ENCODE data around the gene C8A. TPM values are rescaled to one million over a fixed set of nuclear protein-coding genes. Genes with fewer than 3 reads are reported as not detected.

C8A gene
- total and polyA plus RNA-seq, 2 of the 13 experiments (the other 11 are each of a cell fraction or from before 2014, with no cell fraction given), result 10.5 to 15.0 TPM

- intact Hi-C loops (cut with micrococcal nuclease; ENCODE audit: unreplicated experiment) (no loop called here), in situ Hi-C loops (cut with HindIII; ENCODE audit: extremely low pct_ligation_motif_present, low pct_unique_long_range_greater_than_20kb) (loop anchor here (5.0 to 25.0 kb wide), 3 partner anchors 63 to 1188 kb away; no protein-coding TSS in a partner anchor)
- TF ChIP-seq HOXA3 (CRISPR knock-in tag; IDR thresholded peaks at IDR 0.05) (no peak), HBP1 (CRISPR knock-in tag; IDR thresholded peaks at IDR 0.05; ENCODE audit: low read depth) (no peak), NPAS2 (CRISPR knock-in tag; IDR thresholded peaks at IDR 0.05; ENCODE audit: borderline replicate concordance) (no peak), ZNF431 (CRISPR knock-in tag; IDR thresholded peaks at IDR 0.05; ENCODE audit: borderline replicate concordance, low read depth) (no peak), KDM5A (IDR thresholded peaks at IDR 0.05; ENCODE audit: borderline replicate concordance, low read length) (no peak)
- Histone ChIP-seq H3K9me3 (ENCODE audit: low read length) (no peaks in the 10 kb centered on the region), H3K4me3 (replicated peaks in 1 of 3; ENCODE audit: insufficient read depth in 1 of 3, low read depth in 2 of 3, low read length in 3 of 3) (no peak overlapping the region), H3K9ac (ENCODE audit: insufficient read depth, low read depth, low read length) (no peak overlapping the region), H3K4me1 (ENCODE audit: insufficient read depth, low read length) (peaks cover 50% of the 10 kb centered on the region), H3K4me2 (ENCODE audit: low read depth, low read length) (no peak overlapping the region), H3K27ac (ENCODE audit: extremely low read length, insufficient read depth, low read length) (no peak overlapping the region), H3K27me3 (ENCODE audit: control insufficient read depth in 1 of 2, insufficient read depth in 2 of 2, low read length in 2 of 2) (no peaks in the 10 kb centered on the region), H4K20me1 (ENCODE audit: insufficient read depth, low read length) (no peaks in the 10 kb centered on the region), H2AFZ (ENCODE audit: low read length) (no peak overlapping the region), H3K79me2 (ENCODE audit: insufficient read depth, low read length) (no peaks in the 10 kb centered on the region), H3K36me3 (replicated peaks in 1 of 2; ENCODE audit: control insufficient read depth in 1 of 2, insufficient read depth in 2 of 2, low read length in 2 of 2) (no peaks in the 10 kb centered on the region)
- POLR2A ChIA-PET, result no interaction called here
- 88% methylated on average over 7 of the region's 7 CpGs for WGBS (ENCODE audit: low lambda C conversion rate)
- CTCF ChIA-PET (ENCODE audit: low intra/inter-chr PET ratio, low total read pairs), result no interaction called here
- no TSS peak for BruUV-seq (replicated peaks)
- ATAC-seq (no peak), FAIRE-seq (no peak), DNase-seq (ENCODE audit: low spot score) (no peak)
Measured at GRCh38 chr1:56849750-56850149, 4.8 kb upstream of the C8A start.

GRCh38 chr1:56850411-56850810, 4.2 kb upstream of the C8A start:
- Histone ChIP-seq H3K9me3 (ENCODE audit: low read length) (no peaks in the 10 kb centered on the region), H4K20me1 (ENCODE audit: insufficient read depth, low read length) (no peaks in the 10 kb centered on the region), H3K4me1 (ENCODE audit: insufficient read depth, low read length) (peaks cover 57% of the 10 kb centered on the region), H2AFZ (ENCODE audit: low read length) (no peak overlapping the region), H3K4me2 (ENCODE audit: low read depth, low read length) (no peak overlapping the region), H3K4me3 (replicated peaks in 1 of 3; ENCODE audit: insufficient read depth in 1 of 3, low read depth in 2 of 3, low read length in 3 of 3) (no peak overlapping the region), H3K79me2 (ENCODE audit: insufficient read depth, low read length) (no peaks in the 10 kb centered on the region), H3K27me3 (ENCODE audit: control insufficient read depth in 1 of 2, insufficient read depth in 2 of 2, low read length in 2 of 2) (no peaks in the 10 kb centered on the region), H3K36me3 (replicated peaks in 1 of 2; ENCODE audit: control insufficient read depth in 1 of 2, insufficient read depth in 2 of 2, low read length in 2 of 2) (no peaks in the 10 kb centered on the region), H3K9ac (ENCODE audit: insufficient read depth, low read depth, low read length) (no peak overlapping the region), H3K27ac (ENCODE audit: extremely low read length, insufficient read depth, low read length) (no peak overlapping the region)
- in situ Hi-C loops (cut with HindIII; ENCODE audit: extremely low pct_ligation_motif_present, low pct_unique_long_range_greater_than_20kb), result loop anchor here (5.0 kb wide), 1 partner anchor 62 kb away; no protein-coding TSS in a partner anchor
- intact Hi-C loops (cut with micrococcal nuclease; ENCODE audit: unreplicated experiment), result no loop called here
- DNase-seq (ENCODE audit: low spot score), result no peak
- no TSS peak for BruUV-seq (replicated peaks)
- CTCF ChIA-PET (ENCODE audit: low intra/inter-chr PET ratio, low total read pairs), result no interaction called here
- POLR2A ChIA-PET, result no interaction called here
- no peak for FAIRE-seq
- ATAC-seq, result no peak
- WGBS (ENCODE audit: low lambda C conversion rate), result 100% methylated on average over 2 of the region's 2 CpGs
- TF ChIP-seq PLSCR1 (CRISPR knock-in tag; IDR thresholded peaks at IDR 0.05; ENCODE audit: borderline replicate concordance), result no peak
- no peak for TF ChIP-seq ZNF782 (CRISPR knock-in tag; IDR thresholded peaks at IDR 0.05; ENCODE audit: borderline replicate concordance)
- TF ChIP-seq ZNF468 (CRISPR knock-in tag; IDR thresholded peaks at IDR 0.05), result no peak
- TF ChIP-seq ZSCAN22 (CRISPR knock-in tag; IDR thresholded peaks at IDR 0.05), result no peak
- no peak for TF ChIP-seq SALL1 (CRISPR knock-in tag; IDR thresholded peaks at IDR 0.05)
- TF ChIP-seq IKZF4 (CRISPR knock-in tag; IDR thresholded peaks at IDR 0.05; ENCODE audit: borderline replicate concordance, low read depth, not compliant biosample characterization), result no peak
- TF ChIP-seq MYC (CRISPR knock-in tag; IDR thresholded peaks at IDR 0.05; ENCODE audit: borderline replicate concordance), result no peak
- TF ChIP-seq ZNF589 (CRISPR knock-in tag; conservative IDR thresholded peaks at IDR 0.05), result no peak
- no peak for TF ChIP-seq ZEB1 (IDR thresholded peaks at IDR 0.05; ENCODE audit: insufficient replicate concordance, low read depth)

Data from HepG2 (cell line).